ENCODE results near the gene SLC15A4.

GRCh38 chr12:128754275-128754674 is 69.5 kb downstream of the SLC15A4 start:
- TF ChIP-seq CTCF (conservative IDR thresholded peaks at IDR 0.05) (no peak), EZH2 (IDR thresholded peaks at IDR 0.05; ENCODE audit: low read depth) (no peak)
